T-helper 17 cell (primary cell): Measurements from ENCODE around the gene SCN1A. TPM values are rescaled to one million over a fixed set of nuclear protein-coding genes. Genes with fewer than 3 reads are reported as not detected.

Source experiments
- ATAC-seq: fragments of 150-1000 bp; cut with Tn5 transposase; 2 replicates; pipeline ENCODE4 v1.10.0; 2021; ENCODE audit warnings: mild to moderate bottlenecking, moderate library complexity
- DNase-seq, 3 donors: peaks; one replicate each; pipeline versions ENCODE4 v3.0.0 to v3.0.0-alpha.2; 2020 to 2021
- H3K9me3 ChIP-seq: one replicate; pipeline ENCODE4 v1.7.0; 2013; ENCODE audit warnings: low read length, mild to moderate bottlenecking; ENCODE audit not compliant: control insufficient read depth, poor library complexity, severe bottlenecking
- H3K27ac Mint-ChIP-seq: one replicate; pipeline ENCODE4 v1.8.0; 2022; ENCODE audit warnings: mild to moderate bottlenecking, moderate library complexity, mixed read lengths
- H3K27me3 Mint-ChIP-seq: one replicate; pipeline ENCODE4 v1.8.0; 2022; ENCODE audit warnings: mixed read lengths
- H3K36me3 Mint-ChIP-seq: one replicate; pipeline ENCODE4 v1.8.0; 2022; ENCODE audit warnings: low read depth, mixed read lengths
- H3K4me1 Mint-ChIP-seq: one replicate; pipeline ENCODE4 v1.8.0; 2022; ENCODE audit warnings: mild to moderate bottlenecking, mixed read lengths
- H3K4me3 Mint-ChIP-seq: one replicate; pipeline ENCODE4 v1.8.0; 2022; ENCODE audit warnings: mild to moderate bottlenecking, moderate library complexity, mixed read lengths
- total RNA-seq, 4 donors: library from RNA in 2 of 4; stranded (reverse) in 2 of 4; gene quantifications; one replicate each; pipeline ENCODE4 v1.2.3 and lab custom pipeline; 2022 to 2026

Gene SCN1A
- total RNA-seq, 2 donors from 2014 or later, result not detected

- ATAC-seq (no peak), DNase-seq (no peak)
- H3K4me1 Mint-ChIP-seq, result peaks cover 2% of the 10 kb centered on the region
- no peak overlapping the region for H3K4me3 Mint-ChIP-seq
- H3K27ac Mint-ChIP-seq, result no peak overlapping the region
- no peaks in the 10 kb centered on the region for H3K36me3 Mint-ChIP-seq
- H3K27me3 Mint-ChIP-seq, result peaks cover 18% of the 10 kb centered on the region
- no peaks in the 10 kb centered on the region for H3K9me3 ChIP-seq
Measured at GRCh38 chr2:166044853-166045483, 82.9 kb downstream of the SCN1A start.

- H3K4me3 Mint-ChIP-seq, result no peak overlapping the region
- no peak overlapping the region for H3K27ac Mint-ChIP-seq
- H3K27me3 Mint-ChIP-seq, result peaks cover 18% of the 10 kb centered on the region
- no peaks in the 10 kb centered on the region for H3K36me3 Mint-ChIP-seq
- H3K9me3 ChIP-seq, result no peaks in the 10 kb centered on the region
- no peak for DNase-seq
- no peak for ATAC-seq
- peaks cover 2% of the 10 kb centered on the region for H3K4me1 Mint-ChIP-seq
Measured at GRCh38 chr2:166042768-166043390, 84.9 kb downstream of the SCN1A start.

- no peak overlapping the region for H3K27ac Mint-ChIP-seq
- no peaks in the 10 kb centered on the region for H3K36me3 Mint-ChIP-seq
- H3K9me3 ChIP-seq, result no peaks in the 10 kb centered on the region
- ATAC-seq (no peak), DNase-seq (no peak)
- peaks cover 2% of the 10 kb centered on the region for H3K4me1 Mint-ChIP-seq
- H3K27me3 Mint-ChIP-seq, result peaks cover 17% of the 10 kb centered on the region
- no peak overlapping the region for H3K4me3 Mint-ChIP-seq
Measured at GRCh38 chr2:166042356-166042755, 85.5 kb downstream of the SCN1A start.

- no peaks in the 10 kb centered on the region for H3K9me3 ChIP-seq
- peaks cover 10% of the 10 kb centered on the region for H3K27me3 Mint-ChIP-seq
- H3K36me3 Mint-ChIP-seq, result no peaks in the 10 kb centered on the region
- H3K4me1 Mint-ChIP-seq, result peaks cover 2% of the 10 kb centered on the region
- no peak overlapping the region for H3K4me3 Mint-ChIP-seq
- ATAC-seq (no peak), DNase-seq (no peak)
- H3K27ac Mint-ChIP-seq, result no peak overlapping the region
Measured at GRCh38 chr2:166041613-166042012, 86.2 kb downstream of the SCN1A start.

GRCh38 chr2:166032361-166032760, 95.5 kb downstream of the SCN1A start:
- H3K27ac Mint-ChIP-seq, result no peak overlapping the region

GRCh38 chr2:166031054-166031453, 96.8 kb downstream of the SCN1A start:
- Mint-ChIP-seq H3K36me3 (no peaks in the 10 kb centered on the region), H3K27me3 (peaks cover 7% of the 10 kb centered on the region), H3K4me1 (no peaks in the 10 kb centered on the region), H3K4me3 (no peak overlapping the region), H3K27ac (no peak overlapping the region)
- DNase-seq, result no peak
- H3K9me3 ChIP-seq, result no peaks in the 10 kb centered on the region
- no peak for ATAC-seq

More at GRCh38 chr2:166032361-166032760, 95.5 kb downstream of the SCN1A start:
- H3K27me3 Mint-ChIP-seq, result peaks cover 7% of the 10 kb centered on the region
- H3K4me3 Mint-ChIP-seq, result no peak overlapping the region
- DNase-seq (no peak), ATAC-seq (no peak)
- no peaks in the 10 kb centered on the region for H3K36me3 Mint-ChIP-seq
- H3K4me1 Mint-ChIP-seq, result no peaks in the 10 kb centered on the region
- H3K9me3 ChIP-seq, result no peaks in the 10 kb centered on the region

- no peaks in the 10 kb centered on the region for H3K9me3 ChIP-seq
- ATAC-seq, result no peak
- peaks cover 7% of the 10 kb centered on the region for H3K27me3 Mint-ChIP-seq
- H3K36me3 Mint-ChIP-seq, result no peaks in the 10 kb centered on the region
- H3K4me1 Mint-ChIP-seq, result no peaks in the 10 kb centered on the region
- no peak overlapping the region for H3K27ac Mint-ChIP-seq
- no peak overlapping the region for H3K4me3 Mint-ChIP-seq
- no peak for DNase-seq
Measured at GRCh38 chr2:166025313-166025712, 102.5 kb downstream of the SCN1A start.

- Mint-ChIP-seq H3K27ac (no peak overlapping the region), H3K27me3 (peaks cover 14% of the 10 kb centered on the region), H3K36me3 (no peaks in the 10 kb centered on the region), H3K4me3 (no peak overlapping the region), H3K4me1 (no peaks in the 10 kb centered on the region)
- ATAC-seq, result no peak
- no peaks in the 10 kb centered on the region for H3K9me3 ChIP-seq
- no peak for DNase-seq
Measured at GRCh38 chr2:166017208-166017607, 110.6 kb downstream of the SCN1A start.

- Mint-ChIP-seq H3K27me3 (peaks cover 9% of the 10 kb centered on the region), H3K4me1 (no peaks in the 10 kb centered on the region), H3K36me3 (no peaks in the 10 kb centered on the region), H3K4me3 (no peak overlapping the region), H3K27ac (no peak overlapping the region)
- DNase-seq (no peak), ATAC-seq (no peak)
- H3K9me3 ChIP-seq, result no peaks in the 10 kb centered on the region
Measured at GRCh38 chr2:166013878-166014277, 113.9 kb downstream of the SCN1A start.

- Mint-ChIP-seq H3K36me3 (no peaks in the 10 kb centered on the region), H3K4me1 (no peaks in the 10 kb centered on the region)
Measured at GRCh38 chr2:166011660-166012059, 116.2 kb downstream of the SCN1A start.

GRCh38 chr2:166000401-166000800, 127.4 kb downstream of the SCN1A start:
- Mint-ChIP-seq H3K36me3 (no peaks in the 10 kb centered on the region), H3K27ac (no peak overlapping the region), H3K4me1 (no peaks in the 10 kb centered on the region), H3K27me3 (peaks cover 19% of the 10 kb centered on the region), H3K4me3 (no peak overlapping the region)
- H3K9me3 ChIP-seq, result no peaks in the 10 kb centered on the region
- no peak for DNase-seq
- ATAC-seq, result no peak

More at GRCh38 chr2:166011660-166012059, 116.2 kb downstream of the SCN1A start:
- DNase-seq (no peak), ATAC-seq (no peak)
- Mint-ChIP-seq H3K4me3 (no peak overlapping the region), H3K27me3 (peaks cover 11% of the 10 kb centered on the region), H3K27ac (no peak overlapping the region)
- no peaks in the 10 kb centered on the region for H3K9me3 ChIP-seq

- H3K27ac Mint-ChIP-seq, result no peak overlapping the region
- ATAC-seq (no peak), DNase-seq (no peak)
- no peak overlapping the region for H3K4me3 Mint-ChIP-seq
- no peaks in the 10 kb centered on the region for H3K4me1 Mint-ChIP-seq
- peaks cover 2% of the 10 kb centered on the region for H3K36me3 Mint-ChIP-seq
- H3K9me3 ChIP-seq, result no peaks in the 10 kb centered on the region
- peaks cover 23% of the 10 kb centered on the region for H3K27me3 Mint-ChIP-seq
Measured at GRCh38 chr2:165990846-165991245, 137.0 kb downstream of the SCN1A start.

- Mint-ChIP-seq H3K27ac (no peak overlapping the region), H3K4me3 (no peak overlapping the region), H3K27me3 (peaks cover 28% of the 10 kb centered on the region), H3K4me1 (no peaks in the 10 kb centered on the region), H3K36me3 (peaks cover 2% of the 10 kb centered on the region)
- ATAC-seq, result no peak
- H3K9me3 ChIP-seq, result no peaks in the 10 kb centered on the region
- DNase-seq, result no peak
Measured at GRCh38 chr2:165989851-165990250, 138.0 kb downstream of the SCN1A start.

- H3K36me3 Mint-ChIP-seq, result no peaks in the 10 kb centered on the region
Measured at GRCh38 chr2:165985120-165985519, 142.7 kb downstream of the SCN1A start.

More at GRCh38 chr2:165985120-165985519, 142.7 kb downstream of the SCN1A start:
- no peak for DNase-seq
- no peak overlapping the region for H3K4me3 Mint-ChIP-seq
- H3K27ac Mint-ChIP-seq, result no peak overlapping the region
- no peaks in the 10 kb centered on the region for H3K4me1 Mint-ChIP-seq
- ATAC-seq, result no peak
- H3K27me3 Mint-ChIP-seq, result peaks cover 45% of the 10 kb centered on the region
- H3K9me3 ChIP-seq, result no peaks in the 10 kb centered on the region
